T-helper 1 cell treated with Interleukin-12 subunit alpha and Interleukin-12 subunit beta and Interleukin-4 antibody, amounts not matched to agents 30 ng/mL and 1 ng/mL, for 36 hours (primary cell): ENCODE measurements around the gene UGT1A6. TPM values are rescaled to one million over a fixed set of nuclear protein-coding genes. Genes with fewer than 3 reads are reported as not detected.

ENCODE experiments used
- intact Hi-C: fragments of 100-400 bp; cut with micrococcal nuclease; formaldehyde crosslinking; loops from one replicate; pipeline ENCODE4 v1.15.1; 2024
- total RNA-seq: library from RNA; stranded (reverse); gene quantifications from 2 replicates; pipeline ENCODE4 v1.2.3, GENCODE V29; 2022

UGT1A6 gene
- total RNA-seq, 1 donor from 2014 or later, result not detected

- intact Hi-C loops, result no loop called here
Observed at GRCh38 chr2:233817995-233818638, 125.4 kb downstream of the UGT1A6 start.

- intact Hi-C loops, result no loop called here
Observed at GRCh38 chr2:233818639-233819621, 126.2 kb downstream of the UGT1A6 start.

GRCh38 chr2:233819884-233820773 lies 127.4 kb downstream of the UGT1A6 start:
- intact Hi-C loops, result no loop called here

- intact Hi-C loops, result no loop called here
Observed at GRCh38 chr2:233820774-233821105, 128.1 kb downstream of the UGT1A6 start.

- intact Hi-C loops, result no loop called here
Observed at GRCh38 chr2:233821196-233821595, 128.5 kb downstream of the UGT1A6 start.

GRCh38 chr2:233821709-233822100 lies 129.0 kb downstream of the UGT1A6 start:
- intact Hi-C loops, result no loop called here

GRCh38 chr2:233822101-233822771 lies 129.5 kb downstream of the UGT1A6 start:
- intact Hi-C loops, result no loop called here

Other genes with a start within 250 kb of the UGT1A6 start
- 10.3 and 11.0 TPM in 2 replicates for gene USP40, start 126.1 kb upstream of the UGT1A6 start, total RNA-seq
- gene UGT1A8, start 75.3 kb upstream of the UGT1A6 start, total RNA-seq, result not detected in 2 replicates
- not detected in 2 replicates for gene UGT1A10, start 56.4 kb upstream of the UGT1A6 start, total RNA-seq
- gene UGT1A9, start 21.0 kb upstream of the UGT1A6 start, total RNA-seq, result not detected in 2 replicates
- not detected in 2 replicates for gene UGT1A7, start 11.0 kb upstream of the UGT1A6 start, total RNA-seq
- gene UGT1A5, start 20.0 kb downstream of the UGT1A6 start, total RNA-seq, result not detected in 2 replicates
- gene UGT1A4, start 25.8 kb downstream of the UGT1A6 start, total RNA-seq, result not detected in 2 replicates
- not detected in 2 replicates for gene UGT1A3, start 36.2 kb downstream of the UGT1A6 start, total RNA-seq
- gene UGT1A1, start 67.4 kb downstream of the UGT1A6 start, total RNA-seq, result not detected in 2 replicates
- gene MROH2A, start 85.4 kb downstream of the UGT1A6 start, total RNA-seq, result not detected in 2 replicates
- 50.8 and 55.8 TPM in 2 replicates for gene HJURP, start 161.6 kb downstream of the UGT1A6 start, total RNA-seq
- not detected in 2 replicates for gene TRPM8, start 224.5 kb downstream of the UGT1A6 start, total RNA-seq